ENCODE measurements around the gene SLC26A8. TPM values are rescaled to one million over a fixed set of nuclear protein-coding genes. Genes with fewer than 3 reads are reported as not detected.

The SLC26A8 gene
- total and polyA plus RNA-seq, 9 donors = 0.07 to 0.17 (median 0.10) TPM; not detected in 4

- no peak for DNase-seq
- intact Hi-C loops (cut with DNase I) = no loop called here
- Histone ChIP-seq H3K4me1 (ENCODE audit: insufficient read depth) (no peaks in the 10 kb centered on the region), H3K4me3 (no peak overlapping the region), H3K36me3 (no peaks in the 10 kb centered on the region), H3K27me3 (no peaks in the 10 kb centered on the region), H3K9me3 (no peaks in the 10 kb centered on the region), H3K27ac (no peak overlapping the region)
- TF ChIP-seq EP300 (IDR thresholded peaks at IDR 0.05) (no peak), POLR2A (IDR thresholded peaks at IDR 0.05) (no peak)
- TF ChIP-seq, protein P1, sequence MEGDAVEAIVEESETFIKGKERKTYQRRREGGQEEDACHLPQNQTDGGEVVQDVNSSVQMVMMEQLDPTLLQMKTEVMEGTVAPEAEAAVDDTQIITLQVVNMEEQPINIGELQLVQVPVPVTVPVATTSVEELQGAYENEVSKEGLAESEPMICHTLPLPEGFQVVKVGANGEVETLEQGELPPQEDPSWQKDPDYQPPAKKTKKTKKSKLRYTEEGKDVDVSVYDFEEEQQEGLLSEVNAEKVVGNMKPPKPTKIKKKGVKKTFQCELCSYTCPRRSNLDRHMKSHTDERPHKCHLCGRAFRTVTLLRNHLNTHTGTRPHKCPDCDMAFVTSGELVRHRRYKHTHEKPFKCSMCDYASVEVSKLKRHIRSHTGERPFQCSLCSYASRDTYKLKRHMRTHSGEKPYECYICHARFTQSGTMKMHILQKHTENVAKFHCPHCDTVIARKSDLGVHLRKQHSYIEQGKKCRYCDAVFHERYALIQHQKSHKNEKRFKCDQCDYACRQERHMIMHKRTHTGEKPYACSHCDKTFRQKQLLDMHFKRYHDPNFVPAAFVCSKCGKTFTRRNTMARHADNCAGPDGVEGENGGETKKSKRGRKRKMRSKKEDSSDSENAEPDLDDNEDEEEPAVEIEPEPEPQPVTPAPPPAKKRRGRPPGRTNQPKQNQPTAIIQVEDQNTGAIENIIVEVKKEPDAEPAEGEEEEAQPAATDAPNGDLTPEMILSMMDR (IDR thresholded peaks at IDR 0.05) = no peak
Observed at GRCh38 chr6:35969646-35970045, 54.8 kb downstream of the SLC26A8 start.

DNA sequence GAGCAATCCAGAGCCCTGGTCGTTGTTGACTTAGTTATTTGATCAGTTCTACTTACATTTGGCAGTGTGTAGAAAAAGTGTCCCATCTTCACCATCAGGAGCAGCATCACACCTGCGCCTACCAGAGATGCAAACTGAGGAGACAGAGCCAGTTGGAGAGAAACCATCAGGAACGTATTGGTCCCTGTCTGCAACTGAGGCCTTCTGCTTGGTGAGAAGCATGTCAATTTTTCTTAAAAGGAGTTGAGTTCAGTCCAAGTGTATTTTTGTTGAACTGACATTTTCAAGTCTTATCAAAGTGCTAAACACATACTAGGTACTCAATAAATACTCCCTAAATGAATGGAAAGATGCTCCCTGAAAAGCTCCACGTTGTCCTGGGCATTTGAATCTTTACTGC, 55.6 kb downstream of the SLC26A8 start:
- Histone ChIP-seq H3K4me3 (no peak overlapping the region), H3K36me3 (no peaks in the 10 kb centered on the region), H3K27ac (no peak overlapping the region), H3K27me3 (no peaks in the 10 kb centered on the region), H3K4me1 (ENCODE audit: insufficient read depth) (no peaks in the 10 kb centered on the region), H3K9me3 (no peaks in the 10 kb centered on the region)
- WGBS, 3 donors = 82 to 88% (median 87%) methylated on average over 4 of the region's 4 CpGs
- intact Hi-C loops (cut with DNase I) = no loop called here
- DNase-seq = no peak
- TF ChIP-seq, protein P1 (IDR thresholded peaks at IDR 0.05) = no peak
- TF ChIP-seq POLR2A (IDR thresholded peaks at IDR 0.05) = no peak
- no peak for TF ChIP-seq EP300 (IDR thresholded peaks at IDR 0.05)

DNA sequence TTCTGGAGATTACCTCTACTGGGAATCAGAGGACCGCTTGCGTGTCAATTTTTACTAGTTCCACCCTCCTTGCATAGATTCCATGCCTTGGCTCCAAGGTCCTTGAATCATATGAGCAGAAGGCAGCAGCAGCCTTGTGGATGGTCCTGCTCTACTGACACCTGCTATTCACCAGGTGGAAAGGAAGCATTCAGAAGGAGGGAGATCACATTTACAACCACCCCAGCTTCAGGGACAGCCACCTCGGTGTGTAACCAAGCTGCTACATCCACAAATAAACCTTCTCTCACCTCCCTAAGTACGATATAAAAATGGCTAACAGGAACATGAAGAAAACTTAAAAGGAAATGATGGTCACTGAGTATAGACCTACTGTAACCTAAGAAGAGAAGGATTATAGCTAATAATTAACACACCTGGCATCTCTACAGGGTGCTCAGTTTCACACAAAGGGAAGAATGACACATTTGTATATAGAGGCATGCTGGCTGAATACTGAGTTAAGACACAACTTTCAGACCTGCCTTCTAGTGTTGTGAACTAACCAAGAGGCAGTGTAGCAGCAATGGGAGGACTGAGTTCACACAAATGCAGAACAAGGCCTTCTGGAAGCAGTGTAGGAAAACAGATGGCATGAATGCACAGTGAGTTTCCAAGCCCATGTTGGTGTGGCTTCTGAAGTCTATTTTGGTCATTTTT, 57.2 kb downstream of the SLC26A8 start:
- TF ChIP-seq, protein P1 (IDR thresholded peaks at IDR 0.05) = no peak
- TF ChIP-seq POLR2A (IDR thresholded peaks at IDR 0.05) (no peak), EP300 (IDR thresholded peaks at IDR 0.05) (no peak)
- H3K9me3 ChIP-seq = no peaks in the 10 kb centered on the region
- H3K36me3 ChIP-seq = no peaks in the 10 kb centered on the region
- H3K4me1 ChIP-seq (ENCODE audit: insufficient read depth) = no peaks in the 10 kb centered on the region
- DNase-seq = no peak
- WGBS, 3 donors = 80 to 83% (median 81%) methylated on average over 4 of the region's 4 CpGs
- H3K4me3 ChIP-seq = no peak overlapping the region
- H3K27me3 ChIP-seq = no peaks in the 10 kb centered on the region
- H3K27ac ChIP-seq = no peak overlapping the region
- intact Hi-C loops (cut with DNase I) = no loop called here

DNA sequence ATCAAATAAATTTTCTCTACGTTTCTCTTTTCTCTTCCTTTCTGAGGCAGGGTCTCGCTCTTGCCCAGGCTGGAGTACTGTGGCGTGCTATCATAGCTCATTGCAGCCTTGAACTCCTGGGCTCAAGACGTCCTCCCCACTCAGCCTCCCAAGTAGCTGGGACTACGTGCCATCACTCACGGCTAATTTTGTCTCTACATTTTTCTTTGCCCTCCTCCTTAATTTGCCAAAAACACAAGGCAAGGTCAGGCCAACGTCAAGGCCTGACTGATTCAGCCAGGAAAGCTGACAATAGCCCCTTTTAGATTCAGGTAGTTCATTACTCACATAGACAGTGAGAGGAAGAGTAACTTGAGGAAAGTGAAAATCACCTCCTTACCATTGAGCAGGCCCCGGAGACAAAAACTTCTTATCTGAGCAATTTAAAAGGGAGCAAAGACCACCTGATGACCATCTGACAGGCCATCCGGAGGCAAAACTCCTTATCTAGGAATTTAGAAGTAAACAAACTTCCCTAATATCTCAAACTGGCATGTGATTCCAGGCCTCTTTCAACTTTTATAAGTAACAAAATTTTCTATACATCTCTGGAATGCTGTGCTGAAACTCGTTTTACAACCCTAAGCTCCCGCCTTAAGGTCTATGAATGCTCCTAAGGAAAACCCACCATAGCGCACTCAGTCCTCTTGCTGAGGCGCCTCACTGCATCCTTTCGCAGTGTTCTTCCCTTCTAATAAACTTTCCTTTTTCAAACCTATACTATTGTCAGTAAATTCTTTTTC, 61.5 kb downstream of the SLC26A8 start:
- TF ChIP-seq EP300 (IDR thresholded peaks at IDR 0.05) (no peak), POLR2A (IDR thresholded peaks at IDR 0.05) (no peak)
- TF ChIP-seq, protein P1 (IDR thresholded peaks at IDR 0.05) = no peak
- Histone ChIP-seq H3K27me3 (no peaks in the 10 kb centered on the region), H3K27ac (no peak overlapping the region), H3K9me3 (no peaks in the 10 kb centered on the region), H3K4me3 (no peak overlapping the region), H3K36me3 (no peaks in the 10 kb centered on the region), H3K4me1 (ENCODE audit: insufficient read depth) (no peaks in the 10 kb centered on the region)
- 60 to 69% (median 68%) methylated on average over 14 of the region's 14 CpGs for WGBS, 3 donors
- intact Hi-C loops (cut with DNase I) = no loop called here
- DNase-seq = no peak
